Peyer's patch (tissue), 4 donors: ENCODE results near the gene GPC6.

Experiments
- POLR2A ChIP-seq, 2 donors: fragments of 450-650 bp; IDR thresholded peaks; one replicate each; pipeline ENCODE4 v1.5.1; 2017; ENCODE audit warnings: antibody characterized with exemption in 2 of 2, mild to moderate bottlenecking in 2 of 2, moderate library complexity in 2 of 2
- TF ChIP-seq, protein P1 (sequence below), 6 experiments: fragments of 450-650 bp in 4 of 6; fragments of 200-600 bp in 2 of 6; sonication (generic) in 1 of 6; IDR thresholded peaks; one replicate each; pipeline ENCODE4 v1.5.1; 2017 to 2019; ENCODE audit warnings: antibody characterized with exemption in 6 of 6, mild to moderate bottlenecking in 3 of 6, moderate library complexity in 1 of 6

DNA sequence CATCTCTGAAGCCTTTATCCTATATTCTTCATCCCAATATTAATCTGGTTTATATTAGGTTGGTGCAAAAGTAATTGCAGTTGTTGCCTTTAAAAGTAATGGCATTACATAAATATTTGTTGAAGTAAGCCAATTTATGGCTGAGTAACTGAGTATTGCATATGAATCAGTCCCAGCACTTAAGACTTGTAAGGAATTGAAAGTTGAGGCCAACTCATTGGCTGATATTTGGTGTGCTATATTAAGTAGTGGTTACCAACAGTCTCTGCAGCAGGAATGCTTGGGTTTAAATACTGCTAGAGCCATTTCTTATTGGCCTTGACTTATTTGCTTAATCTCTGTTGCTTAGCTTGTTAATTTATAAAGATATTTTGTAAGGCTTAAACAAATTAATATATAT is 460.7 kb downstream of the GPC6 start:
- TF ChIP-seq, protein P1, sequence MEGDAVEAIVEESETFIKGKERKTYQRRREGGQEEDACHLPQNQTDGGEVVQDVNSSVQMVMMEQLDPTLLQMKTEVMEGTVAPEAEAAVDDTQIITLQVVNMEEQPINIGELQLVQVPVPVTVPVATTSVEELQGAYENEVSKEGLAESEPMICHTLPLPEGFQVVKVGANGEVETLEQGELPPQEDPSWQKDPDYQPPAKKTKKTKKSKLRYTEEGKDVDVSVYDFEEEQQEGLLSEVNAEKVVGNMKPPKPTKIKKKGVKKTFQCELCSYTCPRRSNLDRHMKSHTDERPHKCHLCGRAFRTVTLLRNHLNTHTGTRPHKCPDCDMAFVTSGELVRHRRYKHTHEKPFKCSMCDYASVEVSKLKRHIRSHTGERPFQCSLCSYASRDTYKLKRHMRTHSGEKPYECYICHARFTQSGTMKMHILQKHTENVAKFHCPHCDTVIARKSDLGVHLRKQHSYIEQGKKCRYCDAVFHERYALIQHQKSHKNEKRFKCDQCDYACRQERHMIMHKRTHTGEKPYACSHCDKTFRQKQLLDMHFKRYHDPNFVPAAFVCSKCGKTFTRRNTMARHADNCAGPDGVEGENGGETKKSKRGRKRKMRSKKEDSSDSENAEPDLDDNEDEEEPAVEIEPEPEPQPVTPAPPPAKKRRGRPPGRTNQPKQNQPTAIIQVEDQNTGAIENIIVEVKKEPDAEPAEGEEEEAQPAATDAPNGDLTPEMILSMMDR (IDR thresholded peaks at IDR 0.05): no peak
- no peak for TF ChIP-seq POLR2A (IDR thresholded peaks at IDR 0.05)
